ENCODE data around the gene EHF.

EHF gene

GRCh38 chr11:34642873-34643272 lies 22.0 kb downstream of the EHF start:
- in situ Hi-C loops (cut with HindIII; ENCODE audit: low sequenced_read_pairs), result no loop called here

GRCh38 chr11:34643311-34643710 lies 22.4 kb downstream of the EHF start:
- in situ Hi-C loops (cut with HindIII; ENCODE audit: low sequenced_read_pairs), result no loop called here

- in situ Hi-C loops (cut with HindIII; ENCODE audit: low sequenced_read_pairs), result no loop called here
Observed at GRCh38 chr11:34643846-34644245, 23.0 kb downstream of the EHF start.

GRCh38 chr11:34644669-34645406 lies 23.9 kb downstream of the EHF start:
- in situ Hi-C loops (cut with HindIII; ENCODE audit: low sequenced_read_pairs), result no loop called here

- in situ Hi-C loops (cut with HindIII; ENCODE audit: low sequenced_read_pairs), result no loop called here
Observed at GRCh38 chr11:34646431-34646830, 25.5 kb downstream of the EHF start.

GRCh38 chr11:34647131-34647530 lies 26.2 kb downstream of the EHF start:
- in situ Hi-C loops (cut with HindIII; ENCODE audit: low sequenced_read_pairs), result no loop called here

- in situ Hi-C loops (cut with HindIII; ENCODE audit: low sequenced_read_pairs), result no loop called here
Observed at GRCh38 chr11:34647532-34647931, 26.6 kb downstream of the EHF start.

GRCh38 chr11:34648036-34648435 lies 27.1 kb downstream of the EHF start:
- in situ Hi-C loops (cut with HindIII; ENCODE audit: low sequenced_read_pairs), result no loop called here

GRCh38 chr11:34649597-34649996 lies 28.7 kb downstream of the EHF start:
- in situ Hi-C loops (cut with HindIII; ENCODE audit: low sequenced_read_pairs), result no loop called here

GRCh38 chr11:34650528-34650927 lies 29.6 kb downstream of the EHF start:
- in situ Hi-C loops (cut with HindIII; ENCODE audit: low sequenced_read_pairs), result no loop called here

- in situ Hi-C loops (cut with HindIII; ENCODE audit: low sequenced_read_pairs), result no loop called here
Observed at GRCh38 chr11:34651551-34651950, 30.7 kb downstream of the EHF start.

- in situ Hi-C loops (cut with HindIII; ENCODE audit: low sequenced_read_pairs), result no loop called here
Observed at GRCh38 chr11:34652191-34652973, 31.5 kb downstream of the EHF start.

- in situ Hi-C loops (cut with HindIII; ENCODE audit: low sequenced_read_pairs), result no loop called here
Observed at GRCh38 chr11:34653031-34653430, 32.1 kb downstream of the EHF start.

GRCh38 chr11:34653851-34654482 lies 33.1 kb downstream of the EHF start:
- in situ Hi-C loops (cut with HindIII; ENCODE audit: low sequenced_read_pairs), result no loop called here

GRCh38 chr11:34654483-34655334 lies 33.8 kb downstream of the EHF start:
- in situ Hi-C loops (cut with HindIII; ENCODE audit: low sequenced_read_pairs), result no loop called here

- in situ Hi-C loops (cut with HindIII; ENCODE audit: low sequenced_read_pairs), result no loop called here
Observed at GRCh38 chr11:34655335-34656008, 34.6 kb downstream of the EHF start.

- in situ Hi-C loops (cut with HindIII; ENCODE audit: low sequenced_read_pairs), result no loop called here
Observed at GRCh38 chr11:34656062-34656720, 35.3 kb downstream of the EHF start.

- in situ Hi-C loops (cut with HindIII; ENCODE audit: low sequenced_read_pairs), result no loop called here
Observed at GRCh38 chr11:34658071-34659015, 37.5 kb downstream of the EHF start.

All from DLD1 (cell line).